AG04450 (cell line): ENCODE results near the gene OR10A5. TPM values are rescaled to one million over a fixed set of nuclear protein-coding genes. Genes with fewer than 3 reads are reported as not detected.

Source experiments
- CTCF ChIA-PET: fragments of 300-600, 350-600 bp; formaldehyde crosslinking; extraction: SDS; loops from one replicate; lab custom pipeline; 2022; ENCODE audit warnings: antibody characterized with exemption, inconsistent platforms; lab: Charles Lee
- POLR2A ChIA-PET: fragments of 350-600 bp; formaldehyde crosslinking; extraction: SDS; loops from one replicate; lab custom pipeline; 2021; ENCODE audit warnings: antibody characterized with exemption, inconsistent platforms; lab: Yijun Ruan, JAX
- DNase-seq: peaks from one replicate; pipeline ENCODE4 v3.0.0-alpha.2; 2011; ENCODE audit warnings: low read depth, low spot score
- H3K27ac ChIP-seq: one replicate; pipeline ENCODE4 v1.5.1; 2012; ENCODE audit warnings: low read depth, low read length, control low read depth
- H3K27me3 ChIP-seq: one replicate; pipeline ENCODE4 v1.6.0; 2012; ENCODE audit warnings: low read length; ENCODE audit not compliant: control insufficient read depth, insufficient read depth
- H3K4me3 ChIP-seq: 2 replicates; pipeline ENCODE4 v1.5.1; 2011; ENCODE audit warnings: mild to moderate bottlenecking, low read depth, low read length, control low read depth
- H3K9me3 ChIP-seq: 2 replicates; pipeline ENCODE4 v1.5.1; 2012; ENCODE audit warnings: low read length; ENCODE audit not compliant: control insufficient read depth, insufficient read depth
- CTCF ChIP-seq: IDR thresholded peaks from 2 replicates; pipeline ENCODE4 v1.5.1; 2011; ENCODE audit warnings: low read depth, low read length, control low read depth, inconsistent platforms
- polyA plus RNA-seq: library from polyadenylated mRNA; depleted of rRNA; stranded (reverse); fragments of >200 nt; gene quantifications from 2 replicates; pipeline ENCODE4 v1.2.3, GENCODE V29; 2011

OR10A5 gene
- polyA plus RNA-seq, 1 experiment, result not detected

- CTCF ChIA-PET, result interaction anchor here (1.7 kb wide), 1 partner anchor 21 kb away, joined by 9 read pairs; no protein-coding TSS in a partner anchor
- Histone ChIP-seq H3K27me3 (no peaks in the 10 kb centered on the region), H3K4me3 (no peak overlapping the region), H3K9me3 (no peaks in the 10 kb centered on the region), H3K27ac (no peak overlapping the region)
- no peak for TF ChIP-seq CTCF
- POLR2A ChIA-PET, result no interaction called here
- no peak for DNase-seq
Observed at GRCh38 chr11:6833356-6833755, 12.1 kb upstream of the OR10A5 start.

- CTCF ChIA-PET, result interaction anchor here (1.7 kb wide), 1 partner anchor 22 kb away, joined by 9 read pairs; no protein-coding TSS in a partner anchor
- POLR2A ChIA-PET, result no interaction called here
Observed at GRCh38 chr11:6834021-6834420, 11.5 kb upstream of the OR10A5 start.

GRCh38 chr11:6841694-6842093 is 3.8 kb upstream of the OR10A5 start:
- H3K27ac ChIP-seq, result no peak overlapping the region
- DNase-seq, result no peak
- no peaks in the 10 kb centered on the region for H3K9me3 ChIP-seq
- ChIA-PET POLR2A (no interaction called here), CTCF (interaction anchor here (1.5 kb wide), 1 partner anchor 29 kb away, joined by 5 read pairs; no protein-coding TSS in a partner anchor)
- no peaks in the 10 kb centered on the region for H3K27me3 ChIP-seq
- H3K4me3 ChIP-seq, result no peak overlapping the region
- no peak for TF ChIP-seq CTCF

More at GRCh38 chr11:6834021-6834420, 11.5 kb upstream of the OR10A5 start:
- no peak for TF ChIP-seq CTCF
- no peak for DNase-seq
- no peaks in the 10 kb centered on the region for H3K27me3 ChIP-seq
- H3K9me3 ChIP-seq, result no peaks in the 10 kb centered on the region
- H3K27ac ChIP-seq, result no peak overlapping the region
- H3K4me3 ChIP-seq, result no peak overlapping the region

- Histone ChIP-seq H3K27me3 (no peaks in the 10 kb centered on the region), H3K9me3 (no peaks in the 10 kb centered on the region), H3K4me3 (no peak overlapping the region), H3K27ac (no peak overlapping the region)
- no peak for DNase-seq
- TF ChIP-seq CTCF, result no peak
- POLR2A ChIA-PET, result no interaction called here
- CTCF ChIA-PET, result interaction anchor here (1.0 kb wide), 1 partner anchor 32 kb away, joined by 3 read pairs; no protein-coding TSS in a partner anchor
Observed at GRCh38 chr11:6843670-6844069, 1.8 kb upstream of the OR10A5 start.

GRCh38 chr11:6844356-6844755 is 1.1 kb upstream of the OR10A5 start:
- DNase-seq, result no peak
- ChIA-PET POLR2A (no interaction called here), CTCF (interaction anchor here (1.0 kb wide), 1 partner anchor 32 kb away, joined by 3 read pairs; no protein-coding TSS in a partner anchor)
- Histone ChIP-seq H3K27ac (no peak overlapping the region), H3K27me3 (no peaks in the 10 kb centered on the region), H3K4me3 (no peak overlapping the region), H3K9me3 (no peaks in the 10 kb centered on the region)
- no peak for TF ChIP-seq CTCF
